Neutrophil (primary cell): ENCODE measurements around the gene ITGAX.

ENCODE experiments used
- H3K27ac ChIP-seq: fragments of 200-600 bp; sonication (generic); 2 replicates; pipeline ENCODE4 v1.5.1; 2016; ENCODE audit warnings: mild to moderate bottlenecking, moderate library complexity
- H3K27me3 ChIP-seq: fragments of 200-600 bp; sonication (generic); 2 replicates; pipeline ENCODE4 v1.6.0; 2016; ENCODE audit warnings: mild to moderate bottlenecking
- H3K36me3 ChIP-seq: fragments of 200-600 bp; sonication (generic); 2 replicates; pipeline ENCODE4 v1.5.1; 2017
- H3K4me1 ChIP-seq, 2 experiments: fragments of 200-600 bp in 1 of 2; sonication (generic) in 1 of 2; 1 replicate in 1 of 2; 2 replicates in 1 of 2; pipeline versions ENCODE4 v1.5.1 to v1.6.1; 2013 to 2016; ENCODE audit warnings: low read depth in 1 of 2, low read length in 1 of 2, mild to moderate bottlenecking in 1 of 2, moderate library complexity in 1 of 2; ENCODE audit not compliant: control insufficient read depth in 1 of 2, insufficient read depth in 1 of 2
- H3K4me3 ChIP-seq, 2 experiments: fragments of 200-600 bp in 1 of 2; sonication (generic) in 1 of 2; 1 replicate in 1 of 2; 2 replicates in 1 of 2; pipeline ENCODE4 v1.5.1; 2013 to 2016; ENCODE audit warnings: low read depth in 1 of 2, low read length in 1 of 2, mild to moderate bottlenecking in 1 of 2, moderate library complexity in 1 of 2
- H3K9me3 ChIP-seq: fragments of 200-600 bp; sonication (generic); 2 replicates; pipeline ENCODE4 v1.5.1; 2016
- TF ChIP-seq, protein P1 (sequence below): fragments of 200-600 bp; sonication (generic); IDR thresholded peaks from 2 replicates; pipeline ENCODE4 v1.5.1; 2016; ENCODE audit warnings: antibody characterized with exemption

Gene ITGAX

DNA sequence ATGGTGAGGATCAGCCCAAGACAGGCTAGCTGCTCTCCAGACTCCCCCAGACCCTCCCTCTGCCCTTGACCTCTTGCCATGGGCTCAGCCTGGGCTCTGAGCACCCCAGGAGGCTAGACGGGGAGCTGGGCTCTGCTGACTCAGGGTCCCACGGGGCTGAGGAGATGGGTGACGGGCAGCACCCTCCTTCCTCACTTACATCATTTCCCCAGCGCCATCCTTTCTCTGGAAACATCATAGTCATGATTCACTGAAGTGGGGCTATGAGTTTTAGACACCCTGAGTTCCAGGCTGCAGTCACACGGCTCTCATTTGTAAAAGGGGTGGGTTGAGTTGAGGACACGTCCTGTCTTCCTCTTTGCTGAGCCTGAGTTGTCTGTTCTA is 3.0 kb upstream of the ITGAX start:
- H3K36me3 ChIP-seq, result peaks cover 12% of the 10 kb centered on the region
- H3K4me1 ChIP-seq, result peaks cover 83 to 85% of the 10 kb centered on the region in 2 experiments
- peak overlapping the region; percentile 42 to 44 for H3K4me3 ChIP-seq
- H3K9me3 ChIP-seq, result no peaks in the 10 kb centered on the region
- TF ChIP-seq, protein P1, sequence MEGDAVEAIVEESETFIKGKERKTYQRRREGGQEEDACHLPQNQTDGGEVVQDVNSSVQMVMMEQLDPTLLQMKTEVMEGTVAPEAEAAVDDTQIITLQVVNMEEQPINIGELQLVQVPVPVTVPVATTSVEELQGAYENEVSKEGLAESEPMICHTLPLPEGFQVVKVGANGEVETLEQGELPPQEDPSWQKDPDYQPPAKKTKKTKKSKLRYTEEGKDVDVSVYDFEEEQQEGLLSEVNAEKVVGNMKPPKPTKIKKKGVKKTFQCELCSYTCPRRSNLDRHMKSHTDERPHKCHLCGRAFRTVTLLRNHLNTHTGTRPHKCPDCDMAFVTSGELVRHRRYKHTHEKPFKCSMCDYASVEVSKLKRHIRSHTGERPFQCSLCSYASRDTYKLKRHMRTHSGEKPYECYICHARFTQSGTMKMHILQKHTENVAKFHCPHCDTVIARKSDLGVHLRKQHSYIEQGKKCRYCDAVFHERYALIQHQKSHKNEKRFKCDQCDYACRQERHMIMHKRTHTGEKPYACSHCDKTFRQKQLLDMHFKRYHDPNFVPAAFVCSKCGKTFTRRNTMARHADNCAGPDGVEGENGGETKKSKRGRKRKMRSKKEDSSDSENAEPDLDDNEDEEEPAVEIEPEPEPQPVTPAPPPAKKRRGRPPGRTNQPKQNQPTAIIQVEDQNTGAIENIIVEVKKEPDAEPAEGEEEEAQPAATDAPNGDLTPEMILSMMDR, result no peak
- H3K27ac ChIP-seq, result peak overlapping the region; percentile 99
- H3K27me3 ChIP-seq, result no peaks in the 10 kb centered on the region

DNA sequence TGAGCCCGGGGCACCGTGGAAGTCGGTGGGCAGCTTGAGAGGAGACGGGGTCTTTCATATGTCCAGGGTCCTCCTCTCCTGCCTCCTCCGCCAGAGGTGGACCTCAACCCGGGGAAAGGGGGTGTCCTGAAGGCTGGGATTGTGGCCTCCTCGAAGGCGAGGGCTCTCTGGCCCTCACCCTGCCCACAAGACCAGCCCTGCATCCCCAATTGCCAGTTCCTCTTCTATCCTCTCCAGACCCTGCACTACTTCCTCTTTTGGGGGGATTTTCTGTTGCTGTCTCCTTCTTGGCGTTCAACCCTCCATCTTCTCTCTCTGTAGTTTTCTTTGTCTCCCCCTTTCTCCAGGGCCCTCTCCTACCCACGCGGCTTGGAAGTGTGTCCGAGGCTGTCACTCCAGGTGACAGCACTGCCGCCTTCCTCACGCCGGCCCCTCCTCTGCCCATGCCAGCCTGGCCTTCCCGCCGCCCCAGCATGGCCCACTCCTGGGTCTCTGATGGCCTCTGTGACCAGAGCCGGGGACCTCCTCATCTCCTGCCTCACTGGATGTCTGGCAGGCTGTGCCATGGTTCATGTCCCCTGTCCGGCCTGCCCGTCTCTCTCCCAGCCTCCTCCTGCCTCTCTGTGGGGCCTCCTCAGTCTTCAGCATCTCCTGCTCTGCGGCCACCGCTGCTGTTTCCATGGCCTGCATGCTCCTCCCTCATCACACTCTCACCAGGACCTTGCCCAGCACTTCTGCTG is 2.4 kb upstream of the ITGAX start:
- Histone ChIP-seq H3K27ac (peak overlapping the region; percentile 99), H3K4me1 (peaks cover 89 to 91% of the 10 kb centered on the region in 2 experiments), H3K27me3 (no peaks in the 10 kb centered on the region), H3K9me3 (no peaks in the 10 kb centered on the region), H3K36me3 (peaks cover 18% of the 10 kb centered on the region), H3K4me3 (peak overlapping the region; percentile 42 to 44)
- TF ChIP-seq, protein P1, result no peak

DNA sequence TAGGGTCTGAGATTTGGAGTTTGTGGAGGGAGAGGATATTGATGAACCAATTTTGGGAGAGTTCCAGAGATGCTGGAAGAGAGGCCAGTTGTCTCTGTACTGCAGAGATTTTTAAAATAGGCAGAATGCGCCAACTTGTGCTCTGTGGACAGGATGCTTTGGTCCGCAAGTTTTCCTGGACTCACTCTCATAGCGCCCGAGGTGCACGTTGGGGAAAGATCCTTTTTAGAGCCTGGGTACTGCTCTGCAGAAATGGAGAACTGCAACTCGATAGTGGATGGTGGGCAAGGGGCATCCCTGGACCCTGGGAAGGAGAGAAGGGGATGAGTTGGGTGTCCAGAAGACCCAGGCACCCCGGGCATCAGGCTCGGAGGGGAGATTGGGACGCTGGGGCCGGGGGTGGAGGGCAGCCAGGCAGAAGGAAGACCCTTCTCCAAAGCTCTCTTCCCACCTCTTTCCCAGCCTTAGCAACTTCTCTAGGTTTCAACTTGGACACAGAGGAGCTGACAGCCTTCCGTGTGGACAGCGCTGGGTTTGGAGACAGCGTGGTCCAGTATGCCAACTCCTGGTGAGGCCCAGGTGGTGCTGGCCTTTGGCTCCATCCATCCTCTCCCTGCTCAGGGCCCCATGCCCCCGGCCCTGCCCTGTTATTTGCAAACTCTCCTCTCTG is 590 bp downstream of the ITGAX start:
- H3K9me3 ChIP-seq, result no peaks in the 10 kb centered on the region
- H3K27ac ChIP-seq, result peak overlapping the region; percentile 99
- H3K4me1 ChIP-seq, result peaks cover 93 to 95% of the 10 kb centered on the region in 2 experiments
- peak overlapping the region; percentile 78 to 83 for H3K4me3 ChIP-seq
- H3K36me3 ChIP-seq, result peaks cover 47% of the 10 kb centered on the region
- TF ChIP-seq, protein P1, result no peak
- H3K27me3 ChIP-seq, result no peaks in the 10 kb centered on the region

DNA sequence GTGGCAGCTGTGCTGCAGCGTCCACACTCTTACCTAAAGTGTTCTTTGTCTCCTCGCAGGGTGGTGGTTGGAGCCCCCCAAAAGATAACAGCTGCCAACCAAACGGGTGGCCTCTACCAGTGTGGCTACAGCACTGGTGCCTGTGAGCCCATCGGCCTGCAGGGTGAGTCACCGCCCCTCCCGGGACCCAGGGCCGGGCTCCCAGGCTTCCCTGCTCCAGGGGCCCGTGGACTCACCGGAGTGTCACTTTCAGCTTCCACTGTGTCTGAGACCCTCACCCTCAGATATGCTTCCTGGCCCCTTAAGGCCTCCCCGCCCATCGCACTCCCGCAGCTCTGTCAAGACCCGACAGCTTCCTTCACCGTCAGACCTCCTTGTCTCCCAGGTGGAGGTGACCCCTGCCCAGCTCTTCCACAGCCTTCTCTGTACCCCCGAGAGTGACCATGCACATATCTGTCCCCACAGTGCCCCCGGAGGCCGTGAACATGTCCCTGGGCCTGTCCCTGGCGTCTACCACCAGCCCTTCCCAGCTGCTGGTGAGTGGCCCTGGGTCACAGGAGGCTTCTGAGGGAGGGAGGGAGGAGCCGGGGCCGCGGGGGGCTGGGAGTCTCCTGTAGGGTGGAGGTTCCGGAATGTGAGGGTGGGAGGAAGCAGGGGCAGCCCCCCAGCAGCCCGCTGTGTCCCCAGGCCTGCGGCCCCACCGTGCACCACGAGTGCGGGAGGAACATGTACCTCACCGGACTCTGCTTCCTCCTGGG is 1.8 kb downstream of the ITGAX start:
- Histone ChIP-seq H3K9me3 (no peaks in the 10 kb centered on the region), H3K27ac (peak overlapping the region; percentile 99), H3K27me3 (no peaks in the 10 kb centered on the region), H3K36me3 (peaks cover 59% of the 10 kb centered on the region), H3K4me1 (peaks cover 90 to 93% of the 10 kb centered on the region in 2 experiments), H3K4me3 (peak overlapping the region; percentile 78 to 83)
- TF ChIP-seq, protein P1, result no peak

DNA sequence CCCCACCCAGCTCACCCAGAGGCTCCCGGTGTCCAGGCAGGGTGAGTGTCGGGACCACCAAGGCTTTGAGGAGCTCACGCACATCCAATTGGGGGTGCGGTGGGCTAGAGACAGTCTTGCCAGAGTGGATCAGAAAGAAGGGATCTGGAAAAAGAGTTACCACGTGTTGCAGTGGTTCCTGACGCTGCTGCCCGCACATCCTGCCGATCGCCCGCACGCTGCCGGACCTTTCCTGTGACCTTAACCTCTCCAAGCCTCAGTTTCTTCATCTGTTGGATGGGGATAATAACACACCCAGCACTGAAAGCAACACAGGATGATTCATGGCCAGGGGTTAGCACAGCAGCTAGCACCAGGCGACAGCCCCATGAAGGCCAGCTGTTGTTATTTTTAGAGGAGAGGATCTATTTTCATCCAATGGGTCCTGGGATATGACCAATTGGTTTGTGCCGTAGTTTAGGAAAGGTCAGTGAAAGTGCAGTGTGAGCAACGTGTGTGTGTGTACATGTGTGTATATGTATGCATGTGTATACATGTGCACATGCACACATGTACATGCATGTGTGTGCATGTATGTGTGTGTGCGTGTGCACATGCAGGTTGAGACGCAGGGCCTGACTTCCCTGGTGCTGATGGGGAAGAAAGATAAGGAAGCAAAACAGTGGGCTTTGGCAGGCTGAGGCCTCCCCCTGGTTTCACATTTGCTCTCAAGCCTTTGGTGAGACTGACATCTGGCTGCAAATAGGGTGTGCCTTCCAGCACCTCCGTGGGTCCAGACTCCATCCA is 2.5 kb downstream of the ITGAX start:
- TF ChIP-seq, protein P1, result no peak
- Histone ChIP-seq H3K27me3 (no peaks in the 10 kb centered on the region), H3K27ac (peak overlapping the region; percentile 99), H3K4me1 (peaks cover 82 to 87% of the 10 kb centered on the region in 2 experiments), H3K9me3 (no peaks in the 10 kb centered on the region), H3K36me3 (peaks cover 67% of the 10 kb centered on the region), H3K4me3 (peak overlapping the region; percentile 78 to 83)
